Measurements from ENCODE around the gene CPNE9.

DNA sequence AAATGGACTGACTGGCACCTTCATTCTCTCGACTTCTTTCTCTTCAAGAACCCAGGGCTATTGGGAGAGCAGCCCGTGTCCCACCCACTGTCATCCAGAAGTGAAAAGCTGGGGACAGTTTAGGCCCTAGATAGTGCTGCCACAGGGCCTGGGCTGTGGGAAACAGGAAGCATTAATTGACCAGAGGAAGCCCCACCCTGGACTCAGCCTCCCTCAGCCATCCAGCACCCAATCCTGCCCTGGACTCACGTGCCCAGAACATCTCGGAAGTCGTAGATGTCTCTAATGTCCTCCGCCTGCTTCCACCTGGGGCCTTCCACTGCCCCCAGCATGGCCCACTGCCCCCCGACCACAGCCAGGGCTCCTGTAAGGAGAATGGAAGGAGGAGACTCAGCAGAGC, 63.8 kb downstream of the CPNE9 start:
- TF ChIP-seq CBX5 (IDR thresholded peaks at IDR 0.05; ENCODE audit: low read depth, low read length) (no peak), SP4 (IDR thresholded peaks at IDR 0.05; ENCODE audit: low read length) (no peak), KDM4A (IDR thresholded peaks at IDR 0.05; ENCODE audit: low read depth, low read length, severe bottlenecking) (no peak), POU5F1 (IDR thresholded peaks at IDR 0.05; ENCODE audit: low read depth, low read length) (no peak), SIN3A (conservative IDR thresholded peaks at IDR 0.05 in 1 of 2, IDR thresholded peaks at IDR 0.05 in 1 of 2; ENCODE audit: low read depth in 1 of 2, low read length in 2 of 2) (no peak), EP300 (IDR thresholded peaks at IDR 0.05; ENCODE audit: borderline replicate concordance in 1 of 2, low read depth in 2 of 2, low read length in 2 of 2) (no peak), SP1 (IDR thresholded peaks at IDR 0.05; ENCODE audit: low read depth, low read length) (no peak), POLR2A (IDR thresholded peaks at IDR 0.05; ENCODE audit: control extremely low read depth in 1 of 2, low read depth in 2 of 2, low read length in 2 of 2) (no peak)
- TF ChIP-seq, protein P1, sequence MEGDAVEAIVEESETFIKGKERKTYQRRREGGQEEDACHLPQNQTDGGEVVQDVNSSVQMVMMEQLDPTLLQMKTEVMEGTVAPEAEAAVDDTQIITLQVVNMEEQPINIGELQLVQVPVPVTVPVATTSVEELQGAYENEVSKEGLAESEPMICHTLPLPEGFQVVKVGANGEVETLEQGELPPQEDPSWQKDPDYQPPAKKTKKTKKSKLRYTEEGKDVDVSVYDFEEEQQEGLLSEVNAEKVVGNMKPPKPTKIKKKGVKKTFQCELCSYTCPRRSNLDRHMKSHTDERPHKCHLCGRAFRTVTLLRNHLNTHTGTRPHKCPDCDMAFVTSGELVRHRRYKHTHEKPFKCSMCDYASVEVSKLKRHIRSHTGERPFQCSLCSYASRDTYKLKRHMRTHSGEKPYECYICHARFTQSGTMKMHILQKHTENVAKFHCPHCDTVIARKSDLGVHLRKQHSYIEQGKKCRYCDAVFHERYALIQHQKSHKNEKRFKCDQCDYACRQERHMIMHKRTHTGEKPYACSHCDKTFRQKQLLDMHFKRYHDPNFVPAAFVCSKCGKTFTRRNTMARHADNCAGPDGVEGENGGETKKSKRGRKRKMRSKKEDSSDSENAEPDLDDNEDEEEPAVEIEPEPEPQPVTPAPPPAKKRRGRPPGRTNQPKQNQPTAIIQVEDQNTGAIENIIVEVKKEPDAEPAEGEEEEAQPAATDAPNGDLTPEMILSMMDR (IDR thresholded peaks at IDR 0.05; ENCODE audit: control extremely low read depth in 1 of 3, insufficient read depth in 1 of 3, low read depth in 1 of 3, low read length in 3 of 3), result no peak
- TF ChIP-seq, protein P2, sequence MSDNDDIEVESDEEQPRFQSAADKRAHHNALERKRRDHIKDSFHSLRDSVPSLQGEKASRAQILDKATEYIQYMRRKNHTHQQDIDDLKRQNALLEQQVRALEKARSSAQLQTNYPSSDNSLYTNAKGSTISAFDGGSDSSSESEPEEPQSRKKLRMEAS (IDR thresholded peaks at IDR 0.05), result no peak
